GM12892 (cell line): ENCODE data around the gene CBLIF.

Experiments
- POLR2A ChIP-seq: IDR thresholded peaks from 2 replicates; pipeline ENCODE4 v1.6.1; 2011; ENCODE audit warnings: low read depth, low read length, control low read depth
- TAF1 ChIP-seq: IDR thresholded peaks from 2 replicates; pipeline ENCODE4 v1.6.1; 2011; ENCODE audit warnings: low read depth, mild to moderate bottlenecking, control low read depth, low read length, borderline replicate concordance

GRCh38 chr11:59818572-59818971 lies 26.7 kb downstream of the CBLIF start:
- TF ChIP-seq TAF1 (no peak), POLR2A (no peak)
